ENCODE data around the gene F10. TPM values are rescaled to one million over a fixed set of nuclear protein-coding genes. Genes with fewer than 3 reads are reported as not detected.
A peak's percentile ranks its signal among the peaks of the same experiment; 100 is the strongest.

The F10 gene
- total RNA-seq, 1 experiment from 2014 or later, result 0.18 TPM

GRCh38 chr13:113151745-113152690, 29.4 kb downstream of the F10 start:
- BruUV-seq (replicated peaks), result no TSS peak
- peak overlapping the region; percentile 38 to 64; a peak in 3 of 4 replicates for H3K4me3 ChIP-seq (ENCODE audit: low read depth in 2 of 2, low read length in 2 of 2)
- peak; percentile 49 for ATAC-seq
- in situ Hi-C loops (cut with HindIII; ENCODE audit: low pct_unique_long_range_greater_than_20kb, low sequenced_read_pairs), result no loop called here
- DNase-seq (ENCODE audit: low read depth, low spot score), result no peak
- H3K27ac ChIP-seq (ENCODE audit: low read length), result no peak overlapping the region
- intact Hi-C loops (cut with micrococcal nuclease; ENCODE audit: unreplicated experiment), result no loop called here
- no peaks in the 10 kb centered on the region for H3K4me1 ChIP-seq (ENCODE audit: control insufficient read depth, insufficient read depth, low read length)
- H3K27me3 ChIP-seq (ENCODE audit: control insufficient read depth, insufficient read depth, low read length), result no peaks in the 10 kb centered on the region
- ChIA-PET CTCF (no interaction called here), POLR2A (no interaction called here)
- no peaks in the 10 kb centered on the region for H3K36me3 ChIP-seq (ENCODE audit: control insufficient read depth, insufficient read depth, low read length)
- H3K9me3 ChIP-seq (ENCODE audit: control insufficient read depth, insufficient read depth, low read depth, low read length), result no peaks in the 10 kb centered on the region
- no peak for TF ChIP-seq CTCF (IDR thresholded peaks at IDR 0.05)
- no peak for TF ChIP-seq POLR2AphosphoS5 (IDR thresholded peaks at IDR 0.05; ENCODE audit: low read depth, low read length)

GRCh38 chr13:113152691-113152983, 30.0 kb downstream of the F10 start:
- ATAC-seq, result no peak
- Histone ChIP-seq H3K36me3 (ENCODE audit: control insufficient read depth, insufficient read depth, low read length) (no peaks in the 10 kb centered on the region), H3K4me3 (ENCODE audit: low read depth in 2 of 2, low read length in 2 of 2) (peak overlapping the region; percentile 38 to 64), H3K9me3 (ENCODE audit: control insufficient read depth, insufficient read depth, low read depth, low read length) (no peaks in the 10 kb centered on the region), H3K27ac (ENCODE audit: low read length) (peak overlapping the region; percentile 79; the same call in 1 of the 2 replicates), H3K4me1 (ENCODE audit: control insufficient read depth, insufficient read depth, low read length) (no peaks in the 10 kb centered on the region), H3K27me3 (ENCODE audit: control insufficient read depth, insufficient read depth, low read length) (no peaks in the 10 kb centered on the region)
- BruUV-seq (replicated peaks), result no TSS peak
- POLR2A ChIA-PET, result no interaction called here
- intact Hi-C loops (cut with micrococcal nuclease; ENCODE audit: unreplicated experiment) (no loop called here), in situ Hi-C loops (cut with HindIII; ENCODE audit: low pct_unique_long_range_greater_than_20kb, low sequenced_read_pairs) (no loop called here)
- CTCF ChIA-PET, result no interaction called here
- no peak for DNase-seq (ENCODE audit: low read depth, low spot score)
- TF ChIP-seq SIN3A (IDR thresholded peaks at IDR 0.05; ENCODE audit: borderline replicate concordance, insufficient read depth, low read depth, low read length) (no peak), CTCF (IDR thresholded peaks at IDR 0.05) (no peak), TCF7L2 (IDR thresholded peaks at IDR 0.05; ENCODE audit: low read depth, low read length) (no peak), POLR2AphosphoS5 (IDR thresholded peaks at IDR 0.05; ENCODE audit: low read depth, low read length) (no peak)
- TF ChIP-seq, protein P1, sequence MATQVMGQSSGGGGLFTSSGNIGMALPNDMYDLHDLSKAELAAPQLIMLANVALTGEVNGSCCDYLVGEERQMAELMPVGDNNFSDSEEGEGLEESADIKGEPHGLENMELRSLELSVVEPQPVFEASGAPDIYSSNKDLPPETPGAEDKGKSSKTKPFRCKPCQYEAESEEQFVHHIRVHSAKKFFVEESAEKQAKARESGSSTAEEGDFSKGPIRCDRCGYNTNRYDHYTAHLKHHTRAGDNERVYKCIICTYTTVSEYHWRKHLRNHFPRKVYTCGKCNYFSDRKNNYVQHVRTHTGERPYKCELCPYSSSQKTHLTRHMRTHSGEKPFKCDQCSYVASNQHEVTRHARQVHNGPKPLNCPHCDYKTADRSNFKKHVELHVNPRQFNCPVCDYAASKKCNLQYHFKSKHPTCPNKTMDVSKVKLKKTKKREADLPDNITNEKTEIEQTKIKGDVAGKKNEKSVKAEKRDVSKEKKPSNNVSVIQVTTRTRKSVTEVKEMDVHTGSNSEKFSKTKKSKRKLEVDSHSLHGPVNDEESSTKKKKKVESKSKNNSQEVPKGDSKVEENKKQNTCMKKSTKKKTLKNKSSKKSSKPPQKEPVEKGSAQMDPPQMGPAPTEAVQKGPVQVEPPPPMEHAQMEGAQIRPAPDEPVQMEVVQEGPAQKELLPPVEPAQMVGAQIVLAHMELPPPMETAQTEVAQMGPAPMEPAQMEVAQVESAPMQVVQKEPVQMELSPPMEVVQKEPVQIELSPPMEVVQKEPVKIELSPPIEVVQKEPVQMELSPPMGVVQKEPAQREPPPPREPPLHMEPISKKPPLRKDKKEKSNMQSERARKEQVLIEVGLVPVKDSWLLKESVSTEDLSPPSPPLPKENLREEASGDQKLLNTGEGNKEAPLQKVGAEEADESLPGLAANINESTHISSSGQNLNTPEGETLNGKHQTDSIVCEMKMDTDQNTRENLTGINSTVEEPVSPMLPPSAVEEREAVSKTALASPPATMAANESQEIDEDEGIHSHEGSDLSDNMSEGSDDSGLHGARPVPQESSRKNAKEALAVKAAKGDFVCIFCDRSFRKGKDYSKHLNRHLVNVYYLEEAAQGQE (IDR thresholded peaks at IDR 0.05; ENCODE audit: insufficient read depth in 1 of 2, low read depth in 2 of 2, low read length in 1 of 2), result no peak

All from Panc1 (cell line).